Stimulated activated CD4-positive, alpha-beta T cell treated with anti-CD3 and anti-CD28 coated beads, Interleukin-4, amount 100 ng/mL, for 1 hour (primary cell): ENCODE results near the gene ZNF862.
"Not testable (repeated sequence)": the region's sequence is repeated elsewhere in the genome, so short reads cannot be mapped to it uniquely, and the experiment has no call there.

Source experiments
- DNase-seq: peaks from one replicate; pipeline ENCODE4 v3.0.0-alpha.2; 2020

The ZNF862 gene

GRCh38 chr7:149825567-149826343, 12.4 kb upstream of the ZNF862 start:
- no peak for DNase-seq

GRCh38 chr7:149826344-149827088, 11.7 kb upstream of the ZNF862 start:
- DNase-seq = no peak

- DNase-seq = no peak
These were observed 10.8 kb upstream of the ZNF862 start for GRCh38 chr7:149827089-149827981.

DNA sequence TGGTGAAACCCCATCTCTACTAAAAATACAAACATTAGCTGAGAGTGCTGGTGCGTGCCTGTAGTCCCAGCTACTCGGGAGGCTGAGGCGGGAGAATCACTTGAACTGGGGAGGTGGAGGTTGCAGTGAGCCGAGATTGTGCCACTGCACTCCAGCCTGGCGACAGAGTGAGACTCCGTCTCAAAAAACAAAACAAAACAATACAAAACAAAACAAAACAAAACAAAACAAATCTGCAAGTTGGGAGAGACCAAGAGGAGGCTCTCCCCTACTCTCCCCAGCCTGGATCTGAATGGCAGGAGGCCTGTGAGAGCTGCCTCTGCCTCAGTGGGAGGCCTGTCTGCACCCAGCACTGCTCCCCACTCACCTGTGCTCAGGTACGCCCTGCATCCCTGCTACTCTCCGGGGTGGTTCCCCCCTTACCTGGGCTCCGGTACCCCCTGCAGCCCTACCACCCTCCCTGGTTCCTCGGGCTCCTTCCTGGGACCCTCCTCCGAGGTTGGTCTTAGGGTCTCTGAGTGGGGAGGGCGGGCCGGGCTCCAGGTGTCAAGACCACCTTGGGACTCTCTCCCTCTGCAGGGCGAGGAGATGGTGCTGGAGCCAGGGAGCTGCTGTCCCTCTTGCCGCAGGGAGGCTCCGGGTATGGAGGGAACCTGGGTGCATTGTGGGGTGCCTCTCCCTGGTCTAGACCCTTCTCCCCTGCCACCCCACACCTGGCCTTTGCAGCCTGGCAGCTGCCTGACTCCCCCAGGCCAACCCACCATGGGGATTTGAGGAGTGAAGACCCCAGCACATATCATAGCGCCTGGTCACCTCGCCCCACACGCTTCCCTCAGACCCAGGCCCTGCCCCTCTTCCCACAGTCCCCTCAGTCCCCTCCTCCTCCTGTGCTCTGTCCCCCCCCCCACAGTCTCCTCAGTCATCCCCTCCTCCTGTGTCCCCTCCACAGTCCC, 9.5 kb upstream of the ZNF862 start:
- no peak for DNase-seq

DNA sequence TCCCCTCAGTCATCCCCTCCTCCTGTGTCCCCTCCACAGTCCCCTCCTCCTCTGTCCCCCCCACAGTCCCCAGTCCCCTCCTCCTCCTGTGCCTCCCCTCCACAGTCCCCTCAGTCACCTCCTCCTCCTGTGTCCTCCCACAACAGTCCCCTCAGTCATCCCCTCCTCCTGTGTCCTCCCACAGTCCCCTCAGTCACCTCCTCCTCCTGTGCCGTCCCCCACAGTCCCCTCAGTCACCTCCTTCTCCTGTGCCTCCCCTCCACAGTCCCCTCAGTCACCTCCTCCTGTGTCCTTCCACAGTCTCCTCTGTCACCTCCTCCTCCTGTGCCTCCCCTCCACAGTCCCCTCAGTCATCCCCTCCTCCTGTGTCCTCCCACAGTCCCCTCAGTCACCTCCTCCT, 7.6 kb upstream of the ZNF862 start:
- not testable (repeated sequence) for DNase-seq

DNA sequence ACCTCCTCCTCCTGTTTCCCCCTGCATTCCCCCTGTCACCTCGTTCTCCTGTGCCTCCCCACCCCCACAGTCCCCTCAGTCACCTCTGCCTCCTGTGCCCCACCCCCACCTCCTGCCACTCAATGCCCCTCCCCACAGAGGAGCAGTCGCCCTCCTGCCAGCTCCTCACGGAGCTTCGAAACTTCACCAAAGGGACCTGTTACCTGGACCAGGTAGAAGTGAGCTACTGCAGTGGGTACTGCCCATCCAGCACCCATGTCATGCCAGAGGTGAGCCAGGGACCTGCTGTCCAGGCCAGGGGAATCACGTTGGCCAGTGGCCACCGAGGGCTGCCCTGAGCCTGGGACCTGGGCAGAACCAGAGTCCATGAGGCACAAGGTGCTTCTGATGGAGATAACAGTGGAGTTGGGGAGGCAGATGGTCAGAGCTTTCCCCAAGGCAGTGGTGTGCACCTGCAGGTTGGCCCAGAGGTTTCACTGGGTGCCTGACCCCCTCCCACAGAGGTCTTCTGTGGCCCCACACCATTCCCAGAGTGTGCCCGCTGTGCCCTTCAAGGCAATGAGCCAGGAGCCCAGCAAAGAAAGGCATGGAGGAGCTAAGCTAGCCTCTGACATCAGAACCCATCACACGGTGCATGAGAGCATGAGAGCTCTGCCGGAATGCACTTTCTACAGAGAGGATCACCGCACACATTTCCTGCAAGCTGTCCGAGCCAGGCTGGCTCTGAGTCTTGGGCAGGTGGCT, 7.0 kb upstream of the ZNF862 start:
- DNase-seq = no peak

- DNase-seq = no peak
These were observed 6.4 kb upstream of the ZNF862 start for GRCh38 chr7:149831741-149832219.

DNA sequence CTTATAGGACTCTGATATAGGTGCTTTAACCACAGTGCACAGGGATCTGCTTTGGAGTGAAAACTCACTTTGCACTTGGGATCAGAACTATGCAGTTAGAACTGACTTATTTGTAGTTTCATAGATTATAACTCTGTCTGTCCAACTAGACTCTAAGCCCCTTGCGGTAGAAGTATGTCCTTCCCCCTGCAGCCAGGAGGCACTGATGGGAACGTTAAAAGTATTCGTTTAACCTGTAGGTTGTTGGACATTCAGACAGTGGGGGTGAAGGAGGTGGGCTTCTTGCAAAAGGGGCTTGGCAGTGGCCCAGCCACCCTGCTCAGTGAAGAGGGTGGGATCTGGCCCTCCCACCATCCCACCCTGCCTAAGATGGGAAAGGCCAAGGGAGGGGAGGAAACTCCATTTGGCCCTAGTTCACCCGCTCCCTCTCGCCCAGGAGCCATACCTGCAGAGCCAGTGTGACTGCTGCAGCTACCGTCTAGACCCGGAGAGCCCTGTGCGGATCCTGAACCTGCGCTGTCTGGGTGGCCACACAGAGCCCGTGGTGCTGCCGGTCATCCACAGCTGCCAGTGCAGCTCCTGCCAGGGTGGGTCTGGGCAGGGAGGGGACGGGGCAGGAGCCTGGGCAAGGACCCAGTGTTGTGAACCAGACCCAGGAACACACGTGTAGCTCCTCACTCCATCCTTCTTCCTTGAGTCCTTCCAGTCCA, 5.7 kb upstream of the ZNF862 start:
- DNase-seq = no peak

DNA sequence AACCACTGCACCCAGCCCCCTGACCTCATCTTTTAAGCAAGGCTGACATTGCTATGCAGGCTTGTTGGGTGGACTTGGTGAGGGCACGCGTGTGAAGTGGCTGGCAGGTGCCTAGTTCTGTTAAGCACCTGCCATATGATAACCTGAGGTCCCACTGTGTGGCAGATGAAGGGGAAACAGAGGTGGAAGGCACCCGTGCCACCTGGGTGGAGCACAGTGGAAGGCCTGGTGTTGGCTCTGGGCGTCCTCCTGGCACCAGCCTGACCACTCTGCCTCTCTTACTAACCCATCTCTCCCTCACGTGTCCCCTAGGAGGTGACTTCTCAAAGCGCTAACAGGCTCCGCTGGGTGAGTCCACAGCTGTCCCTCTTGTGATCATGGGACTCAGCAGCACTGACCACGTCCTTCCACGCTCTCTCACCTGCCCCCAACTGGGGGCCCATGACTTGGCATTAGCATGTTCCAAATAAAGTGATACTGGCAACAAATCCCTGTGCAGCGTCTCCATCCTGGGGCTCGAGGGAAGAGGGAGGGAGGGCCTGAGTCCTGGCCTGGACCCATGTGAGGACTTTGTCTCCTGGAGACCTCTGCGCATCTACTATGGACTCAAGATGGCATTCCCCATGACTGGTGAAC, 4.6 kb upstream of the ZNF862 start:
- no peak for DNase-seq

- DNase-seq = no peak
These were observed 3.6 kb upstream of the ZNF862 start for GRCh38 chr7:149834601-149835000.

- DNase-seq = no peak
These were observed 1.7 kb upstream of the ZNF862 start for GRCh38 chr7:149836434-149836833.

GRCh38 chr7:149837564-149838223, 481 bp upstream of the ZNF862 start:
- DNase-seq = no peak

GRCh38 chr7:149838992-149839408, 825 bp downstream of the ZNF862 start:
- no peak for DNase-seq

DNA sequence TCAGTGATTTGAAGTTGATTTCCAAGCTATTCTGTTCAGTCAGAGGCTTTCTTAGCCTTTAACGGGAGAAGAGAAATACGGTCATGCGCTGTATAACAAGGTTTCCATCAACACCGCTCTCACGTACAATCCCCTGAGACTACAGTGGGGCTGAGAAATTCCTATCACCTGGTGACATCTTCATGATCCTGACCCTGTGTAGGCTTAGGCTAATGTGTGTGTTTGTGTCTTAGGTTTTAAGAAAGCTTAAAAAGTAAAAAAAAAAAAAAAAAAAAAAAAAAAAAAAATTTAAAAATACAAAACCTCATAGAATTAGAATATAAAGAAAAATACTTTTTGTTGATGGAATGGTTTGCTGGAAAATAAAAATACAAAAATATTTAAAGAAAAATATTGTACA, 1.8 kb downstream of the ZNF862 start:
- no peak for DNase-seq

DNA sequence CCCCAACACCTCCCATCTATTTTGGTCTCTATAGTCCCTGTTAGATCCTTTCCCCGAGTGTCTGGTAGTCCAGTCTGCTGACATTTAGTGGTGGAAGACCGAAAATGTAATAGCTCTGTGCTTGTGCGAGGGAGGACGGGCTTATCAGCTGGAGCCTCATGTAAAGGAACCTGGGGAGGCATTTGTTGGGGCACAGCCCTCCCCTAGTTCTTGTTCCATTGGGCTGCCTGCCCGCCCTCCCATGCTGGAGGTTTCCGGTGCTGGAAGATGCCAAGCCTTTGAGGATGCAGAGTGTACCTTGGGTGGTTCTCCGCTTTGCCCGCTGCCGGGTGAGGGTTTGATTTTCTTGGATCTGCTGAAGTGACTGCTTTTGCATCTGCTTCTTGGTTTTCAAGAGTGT, 5.4 kb downstream of the ZNF862 start:
- no peak for DNase-seq

DNA sequence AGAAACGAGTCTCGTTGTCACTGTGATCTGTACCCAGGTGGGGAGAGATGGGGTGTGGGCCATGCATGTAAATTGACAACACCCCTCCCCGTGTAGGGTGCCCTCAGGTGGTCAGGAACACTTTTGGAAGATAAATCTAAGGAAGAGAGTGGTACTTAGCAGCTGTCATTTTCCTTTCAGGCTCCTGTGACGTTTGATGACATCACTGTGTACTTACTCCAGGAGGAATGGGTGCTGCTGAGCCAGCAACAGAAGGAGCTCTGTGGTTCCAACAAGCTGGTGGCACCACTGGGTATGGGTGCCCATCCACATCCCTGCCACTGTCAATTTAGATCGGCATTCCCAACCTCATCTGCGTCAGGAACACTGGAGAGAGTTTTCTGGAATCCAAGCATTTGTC, 6.3 kb downstream of the ZNF862 start:
- DNase-seq = no peak

DNA sequence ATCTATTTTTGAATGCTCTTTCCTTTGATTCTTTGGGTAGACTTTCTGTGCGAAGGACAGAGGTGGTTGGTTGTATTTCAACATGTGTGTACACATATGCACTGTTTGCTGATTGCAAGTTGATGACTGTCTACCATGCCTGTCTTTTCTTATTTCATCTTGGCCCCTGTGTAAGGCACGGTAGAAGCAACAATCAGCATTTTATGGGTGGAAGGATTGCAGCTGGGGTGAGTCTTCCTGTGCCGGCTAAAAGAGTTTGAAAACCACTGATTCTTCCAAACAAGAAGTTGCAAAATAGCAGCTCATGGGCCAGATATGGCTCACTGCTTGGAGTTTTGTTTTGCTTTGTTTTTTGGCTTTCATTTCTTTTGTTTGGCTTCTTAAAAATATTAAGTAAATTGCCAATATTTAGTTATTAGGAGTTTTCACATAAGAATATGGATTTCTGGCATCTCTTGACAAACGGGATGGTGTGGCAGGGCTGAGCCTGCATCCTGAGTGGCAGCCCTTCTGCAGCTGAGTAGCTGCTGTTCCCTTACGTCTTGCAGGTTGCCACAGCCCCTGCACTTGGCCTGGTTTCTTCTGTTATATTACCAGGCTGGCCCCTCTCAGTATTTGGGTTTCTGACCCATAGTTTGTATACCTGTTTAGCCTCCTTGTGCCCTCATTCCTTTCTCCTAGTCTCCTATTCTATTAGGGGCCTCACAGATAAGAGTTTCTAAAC, 7.2 kb downstream of the ZNF862 start:
- no peak for DNase-seq

DNA sequence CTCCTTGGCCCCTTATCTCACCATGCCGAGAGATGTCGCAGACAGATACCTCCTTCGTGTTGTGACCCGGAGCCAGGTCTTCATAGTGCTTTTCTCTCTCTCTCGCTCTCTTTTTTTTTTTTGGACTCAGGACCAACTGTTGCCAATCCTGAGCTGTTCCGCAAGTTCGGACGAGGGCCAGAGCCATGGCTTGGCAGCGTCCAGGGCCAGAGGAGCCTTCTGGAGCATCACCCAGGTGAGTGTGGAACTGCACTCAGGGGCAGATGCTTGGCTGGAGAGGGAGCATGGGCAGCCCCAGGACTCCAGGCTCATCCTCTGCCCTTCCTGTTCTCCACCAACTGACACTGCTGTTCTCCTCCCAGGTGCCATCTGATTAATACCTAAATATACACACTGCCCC, 7.8 kb downstream of the ZNF862 start:
- DNase-seq = no peak
